ENCODE data around the gene SLC25A5.

SLC25A5 gene

GRCh38 chrX:119453202-119453601, 15.0 kb upstream of the SLC25A5 start:
- Mint-ChIP-seq H3K27me3 (ENCODE audit: low read depth, poor library complexity) (peaks cover 3% of the 10 kb centered on the region), H3K4me1 (peaks cover 5% of the 10 kb centered on the region), H3K27ac (no peak overlapping the region), H3K9me3 (peaks cover 62% of the 10 kb centered on the region), H3K4me3 (no peak overlapping the region), H3K36me3 (ENCODE audit: low read depth) (peaks cover 20% of the 10 kb centered on the region)
- no peak for DNase-seq
- no peak for TF ChIP-seq CTCF (IDR thresholded peaks at IDR 0.05)

- no peak overlapping the region for H3K27ac Mint-ChIP-seq
- no peak for TF ChIP-seq CTCF (IDR thresholded peaks at IDR 0.05)
- no peak overlapping the region for H3K4me3 Mint-ChIP-seq
- peaks cover 5% of the 10 kb centered on the region for H3K4me1 Mint-ChIP-seq
- no peak for DNase-seq
- H3K9me3 Mint-ChIP-seq = peaks cover 64% of the 10 kb centered on the region
- H3K27me3 Mint-ChIP-seq (ENCODE audit: low read depth, poor library complexity) = peaks cover 6% of the 10 kb centered on the region
- H3K36me3 Mint-ChIP-seq (ENCODE audit: low read depth) = peaks cover 23% of the 10 kb centered on the region
Measured at GRCh38 chrX:119455264-119455663, 13.0 kb upstream of the SLC25A5 start.

- Mint-ChIP-seq H3K4me3 (no peak overlapping the region), H3K36me3 (ENCODE audit: low read depth) (peaks cover 14% of the 10 kb centered on the region), H3K4me1 (no peaks in the 10 kb centered on the region), H3K27ac (no peak overlapping the region), H3K27me3 (ENCODE audit: low read depth, poor library complexity) (peaks cover 6% of the 10 kb centered on the region), H3K9me3 (peaks cover 44% of the 10 kb centered on the region)
- TF ChIP-seq CTCF (IDR thresholded peaks at IDR 0.05) = no peak
- no peak for DNase-seq
Measured at GRCh38 chrX:119459181-119459580, 9.1 kb upstream of the SLC25A5 start.

- Mint-ChIP-seq H3K36me3 (ENCODE audit: low read depth) (peaks cover 8% of the 10 kb centered on the region), H3K27me3 (ENCODE audit: low read depth, poor library complexity) (peaks cover 5% of the 10 kb centered on the region), H3K9me3 (peaks cover 34% of the 10 kb centered on the region), H3K4me1 (peaks cover 6% of the 10 kb centered on the region), H3K27ac (no peak overlapping the region), H3K4me3 (no peak overlapping the region)
- DNase-seq = no peak
- no peak for TF ChIP-seq CTCF (IDR thresholded peaks at IDR 0.05)
Measured at GRCh38 chrX:119465555-119465954, 2.7 kb upstream of the SLC25A5 start.

- no peak for DNase-seq
- peaks cover 6% of the 10 kb centered on the region for H3K4me1 Mint-ChIP-seq
- H3K27me3 Mint-ChIP-seq (ENCODE audit: low read depth, poor library complexity) = peaks cover 5% of the 10 kb centered on the region
- TF ChIP-seq CTCF (IDR thresholded peaks at IDR 0.05) = no peak
- H3K36me3 Mint-ChIP-seq (ENCODE audit: low read depth) = peaks cover 11% of the 10 kb centered on the region
- peaks cover 38% of the 10 kb centered on the region for H3K9me3 Mint-ChIP-seq
- H3K4me3 Mint-ChIP-seq = no peak overlapping the region
- no peak overlapping the region for H3K27ac Mint-ChIP-seq
Measured at GRCh38 chrX:119466970-119467369, 1.3 kb upstream of the SLC25A5 start.

GRCh38 chrX:119467433-119467832, 811 bp upstream of the SLC25A5 start:
- H3K4me1 Mint-ChIP-seq = peaks cover 6% of the 10 kb centered on the region
- TF ChIP-seq CTCF (IDR thresholded peaks at IDR 0.05) = no peak
- H3K27me3 Mint-ChIP-seq (ENCODE audit: low read depth, poor library complexity) = peaks cover 5% of the 10 kb centered on the region
- H3K4me3 Mint-ChIP-seq = no peak overlapping the region
- DNase-seq = no peak
- peaks cover 40% of the 10 kb centered on the region for H3K9me3 Mint-ChIP-seq
- H3K27ac Mint-ChIP-seq = no peak overlapping the region
- H3K36me3 Mint-ChIP-seq (ENCODE audit: low read depth) = peaks cover 11% of the 10 kb centered on the region
